ENCODE measurements around the gene PLXDC2.

The PLXDC2 gene

GRCh38 chr10:19932806-19933371, 116.7 kb downstream of the PLXDC2 start:
- H3K27ac ChIP-seq, result peak overlapping the region; percentile 52 to 64
- H3K4me1 ChIP-seq, result peaks cover 0 to 48% (median 35%) of the 10 kb centered on the region in 4 donors
- H3K4me3 ChIP-seq, result no peak overlapping the region
- no peaks in the 10 kb centered on the region for H3K27me3 ChIP-seq
- H3K36me3 ChIP-seq, result no peaks in the 10 kb centered on the region
- intact Hi-C loops (cut with DNase I; ENCODE audit: low total_unique reads), result no loop called here
- no peaks in the 10 kb centered on the region for H3K9me3 ChIP-seq
- DNase-seq, result no peak
- TF ChIP-seq CTCF (IDR thresholded peaks at IDR 0.05), result no peak

- no peak for TF ChIP-seq CTCF (IDR thresholded peaks at IDR 0.05)
- no peak overlapping the region for H3K4me3 ChIP-seq
- H3K4me1 ChIP-seq, result peaks cover 0 to 55% (median 35%) of the 10 kb centered on the region in 4 donors
- H3K9me3 ChIP-seq, result no peaks in the 10 kb centered on the region
- no peaks in the 10 kb centered on the region for H3K36me3 ChIP-seq
- DNase-seq, result no peak
- intact Hi-C loops (cut with DNase I; ENCODE audit: low total_unique reads), result no loop called here
- peak overlapping the region; percentile 31 to 52 for H3K27ac ChIP-seq
- H3K27me3 ChIP-seq, result no peaks in the 10 kb centered on the region
Observed at GRCh38 chr10:19933772-19934171, 117.5 kb downstream of the PLXDC2 start.

- Histone ChIP-seq H3K9me3 (no peaks in the 10 kb centered on the region), H3K27ac (no peak overlapping the region), H3K4me3 (no peak overlapping the region), H3K27me3 (no peaks in the 10 kb centered on the region), H3K4me1 (peaks cover 0 to 53% (median 25%) of the 10 kb centered on the region in 4 donors), H3K36me3 (no peaks in the 10 kb centered on the region)
- intact Hi-C loops (cut with DNase I; ENCODE audit: low total_unique reads), result no loop called here
- no peak for DNase-seq
- TF ChIP-seq CTCF (IDR thresholded peaks at IDR 0.05), result no peak
Observed at GRCh38 chr10:19935176-19935575, 118.9 kb downstream of the PLXDC2 start.

GRCh38 chr10:19936289-19936688, 120.1 kb downstream of the PLXDC2 start:
- intact Hi-C loops (cut with DNase I; ENCODE audit: low total_unique reads), result no loop called here
- H3K4me3 ChIP-seq, result no peak overlapping the region
- no peak for TF ChIP-seq CTCF (IDR thresholded peaks at IDR 0.05)
- no peak overlapping the region for H3K27ac ChIP-seq
- no peaks in the 10 kb centered on the region for H3K27me3 ChIP-seq
- H3K36me3 ChIP-seq, result no peaks in the 10 kb centered on the region
- H3K9me3 ChIP-seq, result no peaks in the 10 kb centered on the region
- no peak for DNase-seq
- peaks cover 0 to 49% (median 19%) of the 10 kb centered on the region in 4 donors for H3K4me1 ChIP-seq

GRCh38 chr10:19937989-19938388, 121.8 kb downstream of the PLXDC2 start:
- H3K36me3 ChIP-seq, result no peaks in the 10 kb centered on the region
- TF ChIP-seq CTCF (IDR thresholded peaks at IDR 0.05), result no peak
- intact Hi-C loops (cut with DNase I; ENCODE audit: low total_unique reads), result no loop called here

More at GRCh38 chr10:19937989-19938388, 121.8 kb downstream of the PLXDC2 start:
- Histone ChIP-seq H3K27me3 (no peaks in the 10 kb centered on the region), H3K27ac (no peak overlapping the region), H3K9me3 (no peaks in the 10 kb centered on the region), H3K4me3 (no peak overlapping the region), H3K4me1 (peaks cover 0 to 44% (median 11%) of the 10 kb centered on the region in 4 donors)
- no peak for DNase-seq

Data from tibial artery (tissue), 4 donors.